ENCODE results near the gene ESRRA. TPM values are rescaled to one million over a fixed set of nuclear protein-coding genes. Genes with fewer than 3 reads are reported as not detected.

ESRRA gene
- polyA plus RNA-seq, 1 experiment: 5.5 TPM

DNA sequence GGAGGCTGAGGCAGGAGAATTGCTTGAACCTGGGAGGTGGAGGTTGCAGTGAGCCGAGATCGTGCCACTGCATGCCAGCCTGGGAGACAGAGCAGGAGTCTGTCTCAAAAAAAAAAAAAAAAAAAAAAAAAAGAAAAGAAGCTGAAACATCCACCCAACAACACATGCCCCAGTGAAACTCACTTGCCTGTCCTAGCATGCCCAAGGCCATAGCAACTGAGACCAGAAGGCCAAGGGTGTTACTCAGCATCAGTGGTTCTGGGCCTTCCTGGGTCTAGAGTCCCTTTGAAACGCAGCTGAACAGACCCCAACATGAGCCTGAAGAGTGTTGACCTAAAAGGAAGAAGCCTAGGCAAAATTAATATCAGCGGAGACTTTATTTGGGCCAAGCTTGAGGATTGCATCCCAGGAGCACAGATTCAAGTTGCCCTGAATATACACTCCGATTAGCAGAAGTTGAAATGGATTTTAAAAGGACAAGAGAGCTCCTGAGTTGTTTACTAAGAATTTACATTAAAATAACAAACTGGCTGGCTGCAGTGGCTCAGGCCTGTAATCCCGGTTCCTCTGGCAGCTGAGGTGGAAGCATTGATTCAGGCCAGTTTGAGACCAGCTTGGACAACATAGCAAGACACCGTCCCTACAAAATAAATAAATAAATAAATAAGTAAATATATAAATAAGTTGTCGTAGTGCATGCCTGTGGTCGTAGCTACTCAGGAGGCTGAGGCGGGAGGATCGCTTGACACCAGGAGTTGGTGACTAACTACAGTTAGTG lies 19.6 kb downstream of the ESRRA start:
- TF ChIP-seq, protein P1, sequence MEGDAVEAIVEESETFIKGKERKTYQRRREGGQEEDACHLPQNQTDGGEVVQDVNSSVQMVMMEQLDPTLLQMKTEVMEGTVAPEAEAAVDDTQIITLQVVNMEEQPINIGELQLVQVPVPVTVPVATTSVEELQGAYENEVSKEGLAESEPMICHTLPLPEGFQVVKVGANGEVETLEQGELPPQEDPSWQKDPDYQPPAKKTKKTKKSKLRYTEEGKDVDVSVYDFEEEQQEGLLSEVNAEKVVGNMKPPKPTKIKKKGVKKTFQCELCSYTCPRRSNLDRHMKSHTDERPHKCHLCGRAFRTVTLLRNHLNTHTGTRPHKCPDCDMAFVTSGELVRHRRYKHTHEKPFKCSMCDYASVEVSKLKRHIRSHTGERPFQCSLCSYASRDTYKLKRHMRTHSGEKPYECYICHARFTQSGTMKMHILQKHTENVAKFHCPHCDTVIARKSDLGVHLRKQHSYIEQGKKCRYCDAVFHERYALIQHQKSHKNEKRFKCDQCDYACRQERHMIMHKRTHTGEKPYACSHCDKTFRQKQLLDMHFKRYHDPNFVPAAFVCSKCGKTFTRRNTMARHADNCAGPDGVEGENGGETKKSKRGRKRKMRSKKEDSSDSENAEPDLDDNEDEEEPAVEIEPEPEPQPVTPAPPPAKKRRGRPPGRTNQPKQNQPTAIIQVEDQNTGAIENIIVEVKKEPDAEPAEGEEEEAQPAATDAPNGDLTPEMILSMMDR (IDR thresholded peaks at IDR 0.05; ENCODE audit: low read depth, low read length): no peak
- H3K27ac ChIP-seq (ENCODE audit: low read depth, low read length): no peak overlapping the region
- H3K9me3 ChIP-seq (ENCODE audit: control insufficient read depth, insufficient read depth, low read length): no peaks in the 10 kb centered on the region
- H3K27me3 ChIP-seq (ENCODE audit: control insufficient read depth, insufficient read depth, low read length): peaks cover 3% of the 10 kb centered on the region
- ChIA-PET CTCF (interaction anchor here (0.6 to 1.3 kb wide), 4 partner anchors 8 to 1906 kb away, joined by 3 to 12 read pairs (median 4); partner anchors contain the start of gene SCGB1A1), POLR2A (interaction anchor here (0.7 kb wide), 1 partner anchor 17 kb away, joined by 4 read pairs; no protein-coding TSS in a partner anchor)
- no peak for DNase-seq (ENCODE audit: low read depth, low spot score)
- H3K4me3 ChIP-seq (ENCODE audit: low read depth, low read length): no peak overlapping the region

DNA sequence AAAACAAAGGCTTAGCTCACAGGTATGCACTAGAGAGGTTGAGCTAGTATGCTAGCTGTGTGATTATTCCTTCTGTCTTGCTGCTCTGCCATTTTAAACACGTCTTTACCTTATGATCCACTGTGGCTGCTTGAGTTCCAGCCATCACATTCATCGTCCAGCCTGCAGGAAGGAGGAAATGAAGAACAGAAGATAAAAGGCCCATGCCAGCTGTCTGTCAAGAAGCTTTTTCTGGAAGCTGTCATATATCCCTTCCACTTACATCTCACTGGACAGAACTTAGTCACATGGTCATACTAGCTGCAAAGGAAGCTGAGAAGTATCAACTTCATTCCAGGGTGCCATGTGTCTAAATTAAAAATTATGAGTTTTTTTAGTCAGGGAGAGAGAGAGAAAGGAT lies 22.1 kb downstream of the ESRRA start:
- ChIA-PET POLR2A (interaction anchor here (1.5 kb wide), 1 partner anchor 10 kb away, joined by 4 read pairs; the partner anchor contains the start of genes PRDX5 and TRMT112), CTCF (interaction anchor here (0.9 to 1.3 kb wide), 3 partner anchors 15 to 28 kb away, joined by 3 to 5 read pairs (median 3); no protein-coding TSS in a partner anchor)
- Histone ChIP-seq H3K27ac (ENCODE audit: low read depth, low read length) (no peak overlapping the region), H3K9me3 (ENCODE audit: control insufficient read depth, insufficient read depth, low read length) (no peaks in the 10 kb centered on the region), H3K4me3 (ENCODE audit: low read depth, low read length) (no peak overlapping the region), H3K27me3 (ENCODE audit: control insufficient read depth, insufficient read depth, low read length) (peaks cover 3% of the 10 kb centered on the region)
- TF ChIP-seq, protein P1 (IDR thresholded peaks at IDR 0.05; ENCODE audit: low read depth, low read length): no peak
- DNase-seq (ENCODE audit: low read depth, low spot score): no peak

GRCh38 chr11:64327993-64328392 lies 22.7 kb downstream of the ESRRA start:
- ChIA-PET CTCF (no interaction called here), POLR2A (interaction anchor here (1.5 kb wide), 1 partner anchor 10 kb away, joined by 4 read pairs; the partner anchor contains the start of genes PRDX5 and TRMT112)
- no peaks in the 10 kb centered on the region for H3K9me3 ChIP-seq (ENCODE audit: control insufficient read depth, insufficient read depth, low read length)
- TF ChIP-seq, protein P1 (IDR thresholded peaks at IDR 0.05; ENCODE audit: low read depth, low read length): no peak
- no peak overlapping the region for H3K27ac ChIP-seq (ENCODE audit: low read depth, low read length)
- no peak overlapping the region for H3K4me3 ChIP-seq (ENCODE audit: low read depth, low read length)
- DNase-seq (ENCODE audit: low read depth, low spot score): no peak
- H3K27me3 ChIP-seq (ENCODE audit: control insufficient read depth, insufficient read depth, low read length): peaks cover 3% of the 10 kb centered on the region

GRCh38 chr11:64330888-64331287 lies 25.6 kb downstream of the ESRRA start:
- CTCF ChIA-PET: interaction anchor here (0.6 to 3.8 kb wide), 5 partner anchors 13 to 419 kb away, joined by 5 to 23 read pairs (median 13); partner anchors contain the start of genes PRDX5 and TRMT112
- POLR2A ChIA-PET: interaction anchor here (0.7 to 2.4 kb wide), 2 partner anchors 12 to 24 kb away, joined by 3 to 12 read pairs; no protein-coding TSS in a partner anchor
- no peak overlapping the region for H3K27ac ChIP-seq (ENCODE audit: low read depth, low read length)
- no peak overlapping the region for H3K4me3 ChIP-seq (ENCODE audit: low read depth, low read length)
- TF ChIP-seq, protein P1 (IDR thresholded peaks at IDR 0.05; ENCODE audit: low read depth, low read length): no peak
- H3K27me3 ChIP-seq (ENCODE audit: control insufficient read depth, insufficient read depth, low read length): peaks cover 3% of the 10 kb centered on the region
- DNase-seq (ENCODE audit: low read depth, low spot score): no peak
- H3K9me3 ChIP-seq (ENCODE audit: control insufficient read depth, insufficient read depth, low read length): no peaks in the 10 kb centered on the region

Data from AG04450 (cell line).